GM23338 (cell line): ENCODE data around the gene DUSP5. TPM values are rescaled to one million over a fixed set of nuclear protein-coding genes. Genes with fewer than 3 reads are reported as not detected.

Source experiments
- ATAC-seq: fragments of 200-7000 bp; cut with Tn5 transposase; 3 replicates; pipeline ENCODE4 v1.9.1; 2020
- DNase-seq: peaks from one replicate; pipeline ENCODE4 v3.0.0-alpha.2; 2015; ENCODE audit warnings: low spot score
- H2AFZ ChIP-seq: fragments of 200-600 bp; sonication (generic); 2 replicates; pipeline ENCODE4 v1.8.0; 2016; ENCODE audit warnings: antibody characterized with exemption, mild to moderate bottlenecking, moderate library complexity
- H3F3A ChIP-seq: fragments of 200-600 bp; sonication (generic); replicated peaks from 2 replicates; pipeline ENCODE4 v1.8.0; 2017; ENCODE audit warnings: antibody characterized with exemption, mixed run types, low read depth
- H3K27ac ChIP-seq: fragments of 200-600 bp; sonication (generic); 2 replicates; pipeline ENCODE4 v1.6.1; 2016; ENCODE audit warnings: low read depth
- H3K27me3 ChIP-seq: fragments of 200-600 bp; sonication (generic); 2 replicates; pipeline ENCODE4 v1.8.0; 2016; ENCODE audit warnings: mild to moderate bottlenecking, mixed run types, moderate library complexity; ENCODE audit not compliant: insufficient read depth
- H3K36me3 ChIP-seq: fragments of 200-600 bp; sonication (generic); 2 replicates; pipeline ENCODE4 v1.8.0; 2016; ENCODE audit warnings: mild to moderate bottlenecking; ENCODE audit not compliant: insufficient read depth
- H3K4me1 ChIP-seq: fragments of 200-600 bp; sonication (generic); 2 replicates; pipeline ENCODE4 v1.8.0; 2016; ENCODE audit warnings: mild to moderate bottlenecking, moderate library complexity; ENCODE audit not compliant: insufficient read depth
- H3K4me2 ChIP-seq: fragments of 200-600 bp; sonication (generic); 2 replicates; pipeline ENCODE4 v1.7.1; 2017; ENCODE audit warnings: mixed run types
- H3K4me3 ChIP-seq: fragments of 200-600 bp; sonication (generic); 2 replicates; pipeline ENCODE4 v1.6.1; 2016; ENCODE audit warnings: mixed run types
- H3K79me2 ChIP-seq: fragments of 200-600 bp; sonication (generic); replicated peaks from 2 replicates; pipeline ENCODE4 v1.8.0; 2017; ENCODE audit warnings: mild to moderate bottlenecking; ENCODE audit not compliant: insufficient read depth
- H3K9me2 ChIP-seq: fragments of 200-600 bp; sonication (generic); 2 replicates; pipeline ENCODE4 v1.8.0; 2017; ENCODE audit not compliant: insufficient read depth
- H4K20me1 ChIP-seq: fragments of 200-600 bp; sonication (generic); replicated peaks from 2 replicates; pipeline ENCODE4 v1.8.0; 2017; ENCODE audit warnings: mild to moderate bottlenecking; ENCODE audit not compliant: insufficient read depth
- H3K27ac Mint-ChIP-seq: 2 replicates; pipeline ENCODE4 v1.8.0; 2020; ENCODE audit warnings: inconsistent platforms, mild to moderate bottlenecking, moderate library complexity, mixed read lengths
- H3K27me3 Mint-ChIP-seq: 3 replicates; pipeline ENCODE4 v1.8.0; 2022; ENCODE audit warnings: low read depth, mild to moderate bottlenecking, moderate library complexity, mixed read lengths, inconsistent platforms; ENCODE audit not compliant: insufficient read depth, poor library complexity
- H3K36me3 Mint-ChIP-seq: 3 replicates; pipeline ENCODE4 v1.8.0; 2021; ENCODE audit warnings: low read depth, mild to moderate bottlenecking, inconsistent platforms, moderate library complexity, mixed read lengths
- H3K4me1 Mint-ChIP-seq: 3 replicates; pipeline ENCODE4 v1.8.0; 2020; ENCODE audit warnings: mild to moderate bottlenecking, inconsistent platforms, mixed read lengths
- H3K4me3 Mint-ChIP-seq: 3 replicates; pipeline ENCODE4 v1.8.0; 2021; ENCODE audit warnings: moderate library complexity, mild to moderate bottlenecking, inconsistent platforms, mixed read lengths
- H3K9me3 Mint-ChIP-seq: 3 replicates; pipeline ENCODE4 v1.8.0; 2020; ENCODE audit warnings: moderate library complexity, mild to moderate bottlenecking, inconsistent platforms, mixed read lengths
- CREB1 ChIP-seq: fragments of 250-450 bp; sonication (Bioruptor Pico); IDR thresholded peaks from 2 replicates; pipeline ENCODE4 v1.5.0; 2020; ENCODE audit warnings: low read depth, mild to moderate bottlenecking, moderate library complexity
- EZH2 ChIP-seq: fragments of 200-600 bp; sonication (generic); IDR thresholded peaks from one replicate; pipeline ENCODE4 v1.8.0; 2017; ENCODE audit warnings: antibody characterized with exemption, mild to moderate bottlenecking, low read depth; ENCODE audit not compliant: unreplicated experiment
- EZH2phosphoT487 ChIP-seq: fragments of 200-600 bp; sonication (generic); IDR thresholded peaks from one replicate; pipeline ENCODE4 v1.8.1; 2018; ENCODE audit warnings: antibody characterized with exemption; ENCODE audit not compliant: unreplicated experiment
- POLR2AphosphoS5 ChIP-seq: IDR thresholded peaks from 2 replicates; pipeline ENCODE4 v1.6.1; 2016; ENCODE audit warnings: antibody characterized with exemption, low read depth
- STAT1 ChIP-seq: IDR thresholded peaks from one replicate; pipeline ENCODE4 v1.6.1; 2016; ENCODE audit warnings: antibody characterized with exemption; ENCODE audit not compliant: unreplicated experiment
- ZNF114 ChIP-seq: fragments of 250-450 bp; sonication (Bioruptor Pico); IDR thresholded peaks from 2 replicates; pipeline ENCODE4 v1.5.0; 2020; ENCODE audit warnings: mild to moderate bottlenecking, moderate library complexity
- polyA plus RNA-seq: library from polyadenylated mRNA; unstranded; fragments of >200 nt; fragmentation: Nextera tagmentation; extraction: Ambion mirVana; gene quantifications from 2 replicates; pipeline ENCODE4 v1.2.1, GENCODE V29; 2016
- total RNA-seq: library from RNA; depleted of rRNA; stranded (reverse); fragments of >200 nt; shearing (Covaris generic); gene quantifications from 2 replicates; pipeline ENCODE4 v1.2.3, GENCODE V29; 2014
- TF ChIP-seq, protein P1 (sequence below): IDR thresholded peaks from 2 replicates; pipeline ENCODE4 v1.6.1; 2016; ENCODE audit warnings: antibody characterized with exemption
- TF ChIP-seq, protein P2 (sequence below), 2 experiments: fragments of 200-600 bp in 1 of 2; sonication (generic) in 1 of 2; conservative IDR thresholded peaks; 2 replicates each; pipeline versions ENCODE4 v1.5.1 to v1.6.1; 2016 to 2017; ENCODE audit warnings: antibody characterized with exemption in 2 of 2, low read depth in 2 of 2, mild to moderate bottlenecking in 2 of 2, moderate library complexity in 1 of 2
- TF ChIP-seq, protein P3 (sequence below): fragments of 250-450 bp; sonication (Bioruptor Pico); IDR thresholded peaks from 2 replicates; pipeline ENCODE4 v1.5.0; 2020; ENCODE audit warnings: mild to moderate bottlenecking, moderate library complexity

Gene DUSP5
- total and polyA plus RNA-seq, 2 experiments from 2014 or later, result 10.8 to 35.9 TPM

DNA sequence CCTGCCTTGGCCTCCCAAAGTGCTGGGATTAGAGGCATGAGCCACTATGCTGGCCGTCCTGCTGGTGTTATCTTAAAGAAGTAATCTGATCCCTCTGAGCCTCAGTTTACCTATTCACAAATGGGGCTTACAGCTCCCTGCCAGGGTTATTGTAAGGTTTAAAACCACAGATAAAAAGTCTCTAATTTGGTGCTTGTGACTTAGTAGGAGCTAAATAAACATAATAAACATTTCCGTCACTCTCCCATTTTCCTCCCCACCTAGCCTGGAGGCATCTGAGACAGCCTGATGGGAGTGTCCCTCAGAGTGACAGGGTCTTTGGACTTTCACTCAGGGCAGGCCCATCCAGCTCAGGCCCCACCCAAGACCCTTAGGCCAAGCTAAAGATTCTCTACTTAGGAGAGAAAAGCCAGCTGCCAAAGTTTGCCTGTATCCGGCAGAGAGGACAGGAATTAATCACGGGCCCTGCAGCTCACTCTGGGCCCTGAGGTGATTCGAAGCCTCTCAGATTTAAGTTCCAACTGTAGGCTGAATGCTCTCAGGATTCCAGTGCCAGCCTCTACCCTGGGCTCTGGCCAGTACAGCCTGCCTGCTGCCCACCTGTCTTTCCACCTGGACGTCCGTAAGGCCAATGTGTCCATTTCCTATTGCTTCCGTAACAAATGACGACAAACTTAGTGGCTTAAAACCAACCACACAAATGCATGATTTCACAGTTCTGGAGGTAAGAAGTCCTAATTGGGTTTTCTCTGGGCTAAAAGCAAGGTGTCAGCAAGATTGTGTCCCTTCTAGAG, 21.8 kb upstream of the DUSP5 start:
- Mint-ChIP-seq H3K36me3 (no peaks in the 10 kb centered on the region), H3K27me3 (peaks cover 3% of the 10 kb centered on the region), H3K9me3 (no peaks in the 10 kb centered on the region; the same call in 2 of the 3 replicates), H3K27ac (no peak overlapping the region), H3K4me3 (no peak overlapping the region), H3K4me1 (peaks cover 13% of the 10 kb centered on the region)
- Histone ChIP-seq H3K79me2 (no peaks in the 10 kb centered on the region), H3K36me3 (no peaks in the 10 kb centered on the region), H3K9me2 (no peaks in the 10 kb centered on the region), H2AFZ (no peak overlapping the region; the same call in 1 of the 2 replicates), H3K4me2 (no peak overlapping the region), H3K27me3 (no peaks in the 10 kb centered on the region), H3K4me3 (no peak overlapping the region), H4K20me1 (no peaks in the 10 kb centered on the region), H3K27ac (no peak overlapping the region), H3F3A (no peaks in the 10 kb centered on the region), H3K4me1 (peaks cover 15% of the 10 kb centered on the region; the same call in 1 of the 2 replicates)
- TF ChIP-seq, protein P1, sequence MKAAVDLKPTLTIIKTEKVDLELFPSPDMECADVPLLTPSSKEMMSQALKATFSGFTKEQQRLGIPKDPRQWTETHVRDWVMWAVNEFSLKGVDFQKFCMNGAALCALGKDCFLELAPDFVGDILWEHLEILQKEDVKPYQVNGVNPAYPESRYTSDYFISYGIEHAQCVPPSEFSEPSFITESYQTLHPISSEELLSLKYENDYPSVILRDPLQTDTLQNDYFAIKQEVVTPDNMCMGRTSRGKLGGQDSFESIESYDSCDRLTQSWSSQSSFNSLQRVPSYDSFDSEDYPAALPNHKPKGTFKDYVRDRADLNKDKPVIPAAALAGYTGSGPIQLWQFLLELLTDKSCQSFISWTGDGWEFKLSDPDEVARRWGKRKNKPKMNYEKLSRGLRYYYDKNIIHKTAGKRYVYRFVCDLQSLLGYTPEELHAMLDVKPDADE, result no peak
- TF ChIP-seq ZNF114 (CRISPR knock-in tag) (no peak), CREB1 (no peak)
- TF ChIP-seq, protein P2, sequence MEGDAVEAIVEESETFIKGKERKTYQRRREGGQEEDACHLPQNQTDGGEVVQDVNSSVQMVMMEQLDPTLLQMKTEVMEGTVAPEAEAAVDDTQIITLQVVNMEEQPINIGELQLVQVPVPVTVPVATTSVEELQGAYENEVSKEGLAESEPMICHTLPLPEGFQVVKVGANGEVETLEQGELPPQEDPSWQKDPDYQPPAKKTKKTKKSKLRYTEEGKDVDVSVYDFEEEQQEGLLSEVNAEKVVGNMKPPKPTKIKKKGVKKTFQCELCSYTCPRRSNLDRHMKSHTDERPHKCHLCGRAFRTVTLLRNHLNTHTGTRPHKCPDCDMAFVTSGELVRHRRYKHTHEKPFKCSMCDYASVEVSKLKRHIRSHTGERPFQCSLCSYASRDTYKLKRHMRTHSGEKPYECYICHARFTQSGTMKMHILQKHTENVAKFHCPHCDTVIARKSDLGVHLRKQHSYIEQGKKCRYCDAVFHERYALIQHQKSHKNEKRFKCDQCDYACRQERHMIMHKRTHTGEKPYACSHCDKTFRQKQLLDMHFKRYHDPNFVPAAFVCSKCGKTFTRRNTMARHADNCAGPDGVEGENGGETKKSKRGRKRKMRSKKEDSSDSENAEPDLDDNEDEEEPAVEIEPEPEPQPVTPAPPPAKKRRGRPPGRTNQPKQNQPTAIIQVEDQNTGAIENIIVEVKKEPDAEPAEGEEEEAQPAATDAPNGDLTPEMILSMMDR (conservative IDR thresholded peaks at IDR 0.05; ENCODE audit: low read depth in 2 of 2), result no peak
- DNase-seq, result no peak
- ATAC-seq, result no peak; the same call in 2 of the 3 replicates

DNA sequence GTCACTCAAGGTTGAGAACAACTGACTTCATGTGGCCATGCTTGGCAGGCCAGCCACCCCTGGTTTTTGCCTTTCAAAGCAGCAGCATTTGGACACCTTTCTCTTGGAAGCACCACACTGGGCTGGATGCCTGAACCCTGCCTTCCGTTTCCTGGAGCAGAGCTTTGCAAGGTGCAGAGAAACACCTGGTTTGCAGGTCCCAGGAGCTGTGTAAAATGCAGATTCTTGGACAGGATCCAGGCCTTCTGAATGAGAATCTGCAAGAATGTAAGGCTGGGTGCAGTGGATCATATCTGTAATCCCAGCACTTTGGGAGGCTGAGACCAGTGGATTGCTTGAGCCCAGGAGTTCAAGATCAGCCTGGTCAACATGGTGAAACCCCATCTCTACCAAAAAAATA, 18.0 kb upstream of the DUSP5 start:
- H4K20me1 ChIP-seq, result no peaks in the 10 kb centered on the region
- peaks cover 10% of the 10 kb centered on the region; the same call in 1 of the 2 replicates for H3K4me1 ChIP-seq
- Mint-ChIP-seq H3K4me3 (no peak overlapping the region), H3K36me3 (no peaks in the 10 kb centered on the region), H3K9me3 (no peaks in the 10 kb centered on the region), H3K27ac (no peak overlapping the region), H3K27me3 (peaks cover 3% of the 10 kb centered on the region), H3K4me1 (peaks cover 9% of the 10 kb centered on the region; the same call in 2 of the 3 replicates)
- H3K79me2 ChIP-seq, result no peaks in the 10 kb centered on the region
- H3K27ac ChIP-seq, result no peak overlapping the region
- ATAC-seq (no peak), DNase-seq (no peak)
- no peak overlapping the region for H2AFZ ChIP-seq
- H3K27me3 ChIP-seq, result no peaks in the 10 kb centered on the region
- H3K9me2 ChIP-seq, result no peaks in the 10 kb centered on the region
- no peak overlapping the region for H3K4me3 ChIP-seq
- no peak overlapping the region for H3K4me2 ChIP-seq
- no peaks in the 10 kb centered on the region for H3F3A ChIP-seq
- H3K36me3 ChIP-seq, result no peaks in the 10 kb centered on the region
- TF ChIP-seq STAT1 (no peak), EZH2 (no peak), POLR2AphosphoS5 (no peak), EZH2phosphoT487 (no peak)
- TF ChIP-seq, protein P3, sequence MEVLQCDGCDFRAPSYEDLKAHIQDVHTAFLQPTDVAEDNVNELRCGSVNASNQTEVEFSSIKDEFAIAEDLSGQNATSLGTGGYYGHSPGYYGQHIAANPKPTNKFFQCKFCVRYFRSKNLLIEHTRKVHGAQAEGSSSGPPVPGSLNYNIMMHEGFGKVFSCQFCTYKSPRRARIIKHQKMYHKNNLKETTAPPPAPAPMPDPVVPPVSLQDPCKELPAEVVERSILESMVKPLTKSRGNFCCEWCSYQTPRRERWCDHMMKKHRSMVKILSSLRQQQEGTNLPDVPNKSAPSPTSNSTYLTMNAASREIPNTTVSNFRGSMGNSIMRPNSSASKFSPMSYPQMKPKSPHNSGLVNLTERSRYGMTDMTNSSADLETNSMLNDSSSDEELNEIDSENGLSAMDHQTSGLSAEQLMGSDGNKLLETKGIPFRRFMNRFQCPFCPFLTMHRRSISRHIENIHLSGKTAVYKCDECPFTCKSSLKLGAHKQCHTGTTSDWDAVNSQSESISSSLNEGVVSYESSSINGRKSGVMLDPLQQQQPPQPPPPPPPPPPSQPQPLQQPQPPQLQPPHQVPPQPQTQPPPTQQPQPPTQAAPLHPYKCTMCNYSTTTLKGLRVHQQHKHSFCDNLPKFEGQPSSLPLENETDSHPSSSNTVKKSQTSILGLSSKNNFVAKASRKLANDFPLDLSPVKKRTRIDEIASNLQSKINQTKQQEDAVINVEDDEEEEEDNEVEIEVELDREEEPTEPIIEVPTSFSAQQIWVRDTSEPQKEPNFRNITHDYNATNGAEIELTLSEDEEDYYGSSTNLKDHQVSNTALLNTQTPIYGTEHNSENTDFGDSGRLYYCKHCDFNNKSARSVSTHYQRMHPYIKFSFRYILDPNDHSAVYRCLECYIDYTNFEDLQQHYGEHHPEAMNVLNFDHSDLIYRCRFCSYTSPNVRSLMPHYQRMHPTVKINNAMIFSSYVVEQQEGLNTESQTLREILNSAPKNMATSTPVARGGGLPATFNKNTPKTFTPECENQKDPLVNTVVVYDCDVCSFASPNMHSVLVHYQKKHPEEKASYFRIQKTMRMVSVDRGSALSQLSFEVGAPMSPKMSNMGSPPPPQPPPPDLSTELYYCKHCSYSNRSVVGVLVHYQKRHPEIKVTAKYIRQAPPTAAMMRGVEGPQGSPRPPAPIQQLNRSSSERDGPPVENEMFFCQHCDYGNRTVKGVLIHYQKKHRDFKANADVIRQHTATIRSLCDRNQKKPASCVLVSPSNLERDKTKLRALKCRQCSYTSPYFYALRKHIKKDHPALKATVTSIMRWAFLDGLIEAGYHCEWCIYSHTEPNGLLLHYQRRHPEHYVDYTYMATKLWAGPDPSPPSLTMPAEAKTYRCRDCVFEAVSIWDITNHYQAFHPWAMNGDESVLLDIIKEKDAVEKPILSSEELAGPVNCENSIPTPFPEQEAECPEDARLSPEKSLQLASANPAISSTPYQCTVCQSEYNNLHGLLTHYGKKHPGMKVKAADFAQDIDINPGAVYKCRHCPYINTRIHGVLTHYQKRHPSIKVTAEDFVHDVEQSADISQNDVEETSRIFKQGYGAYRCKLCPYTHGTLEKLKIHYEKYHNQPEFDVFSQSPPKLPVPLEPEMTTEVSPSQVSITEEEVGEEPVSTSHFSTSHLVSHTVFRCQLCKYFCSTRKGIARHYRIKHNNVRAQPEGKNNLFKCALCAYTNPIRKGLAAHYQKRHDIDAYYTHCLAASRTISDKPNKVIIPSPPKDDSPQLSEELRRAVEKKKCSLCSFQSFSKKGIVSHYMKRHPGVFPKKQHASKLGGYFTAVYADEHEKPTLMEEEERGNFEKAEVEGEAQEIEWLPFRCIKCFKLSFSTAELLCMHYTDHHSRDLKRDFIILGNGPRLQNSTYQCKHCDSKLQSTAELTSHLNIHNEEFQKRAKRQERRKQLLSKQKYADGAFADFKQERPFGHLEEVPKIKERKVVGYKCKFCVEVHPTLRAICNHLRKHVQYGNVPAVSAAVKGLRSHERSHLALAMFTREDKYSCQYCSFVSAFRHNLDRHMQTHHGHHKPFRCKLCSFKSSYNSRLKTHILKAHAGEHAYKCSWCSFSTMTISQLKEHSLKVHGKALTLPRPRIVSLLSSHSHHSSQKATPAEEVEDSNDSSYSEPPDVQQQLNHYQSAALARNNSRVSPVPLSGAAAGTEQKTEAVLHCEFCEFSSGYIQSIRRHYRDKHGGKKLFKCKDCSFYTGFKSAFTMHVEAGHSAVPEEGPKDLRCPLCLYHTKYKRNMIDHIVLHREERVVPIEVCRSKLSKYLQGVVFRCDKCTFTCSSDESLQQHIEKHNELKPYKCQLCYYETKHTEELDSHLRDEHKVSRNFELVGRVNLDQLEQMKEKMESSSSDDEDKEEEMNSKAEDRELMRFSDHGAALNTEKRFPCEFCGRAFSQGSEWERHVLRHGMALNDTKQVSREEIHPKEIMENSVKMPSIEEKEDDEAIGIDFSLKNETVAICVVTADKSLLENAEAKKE, result no peak
- TF ChIP-seq, protein P2 (conservative IDR thresholded peaks at IDR 0.05; ENCODE audit: low read depth in 2 of 2), result no peak
